ENCODE measurements around the gene PLAC8L1. TPM values are rescaled to one million over a fixed set of nuclear protein-coding genes. Genes with fewer than 3 reads are reported as not detected.

PLAC8L1 gene
- total RNA-seq, 1 donor from 2014 or later = 2.4 TPM

DNA sequence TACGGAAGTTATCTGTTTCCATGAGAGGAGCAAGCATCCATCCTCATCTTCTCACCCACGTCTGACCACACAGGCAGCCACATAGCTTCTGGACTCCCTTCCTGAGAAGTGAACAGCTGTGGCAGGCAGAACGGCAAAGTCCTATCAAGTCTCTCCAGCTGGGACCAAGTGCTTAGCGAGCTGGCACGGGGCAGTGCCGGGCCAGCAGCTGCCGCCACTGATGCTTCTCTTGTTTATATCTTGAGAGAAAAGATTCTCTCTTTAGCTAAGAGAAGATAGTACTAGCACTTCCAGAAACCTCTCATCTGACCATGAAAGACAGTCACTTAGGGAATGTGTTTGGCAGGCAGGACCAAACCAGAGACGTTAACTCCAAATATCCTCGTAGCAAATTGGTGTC lies 37.2 kb downstream of the PLAC8L1 start:
- H3K4me1 Mint-ChIP-seq (ENCODE audit: unreplicated experiment) = peaks cover 5% of the 10 kb centered on the region
- no peaks in the 10 kb centered on the region for H3K36me3 Mint-ChIP-seq
- no peaks in the 10 kb centered on the region for H3K9me3 Mint-ChIP-seq
- TF ChIP-seq CTCF (conservative IDR thresholded peaks at IDR 0.05) = no peak
- no peak overlapping the region for H3K4me3 Mint-ChIP-seq
- H3K27ac Mint-ChIP-seq = no peak overlapping the region
- DNase-seq (ENCODE audit: extremely low spot score, unreplicated experiment) = no peak
- H3K27me3 Mint-ChIP-seq = no peaks in the 10 kb centered on the region

DNA sequence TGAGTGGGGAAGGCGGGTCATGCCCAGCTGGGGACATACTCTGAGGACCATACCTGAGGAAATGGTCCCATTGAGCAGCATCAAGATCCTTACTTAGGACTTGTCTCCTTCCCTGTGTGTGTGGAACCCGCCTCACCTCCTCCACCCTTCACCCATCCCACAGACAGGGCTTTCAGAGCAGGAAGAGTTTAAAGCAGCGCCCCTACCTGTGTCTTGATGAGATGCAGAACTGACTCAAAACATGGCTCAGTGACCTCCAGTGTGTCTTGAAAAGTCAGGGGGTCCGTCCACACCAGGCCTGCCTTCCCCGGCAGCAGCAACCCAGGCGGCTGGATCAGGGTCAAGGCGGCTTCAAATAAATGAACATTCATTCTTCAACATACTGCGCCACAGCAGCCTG lies 38.4 kb downstream of the PLAC8L1 start:
- Mint-ChIP-seq H3K36me3 (peaks cover 3% of the 10 kb centered on the region), H3K4me1 (ENCODE audit: unreplicated experiment) (peaks cover 4% of the 10 kb centered on the region), H3K27me3 (no peaks in the 10 kb centered on the region), H3K4me3 (no peak overlapping the region), H3K27ac (no peak overlapping the region), H3K9me3 (no peaks in the 10 kb centered on the region)
- DNase-seq (ENCODE audit: extremely low spot score, unreplicated experiment) = no peak
- no peak for TF ChIP-seq CTCF (conservative IDR thresholded peaks at IDR 0.05)

DNA sequence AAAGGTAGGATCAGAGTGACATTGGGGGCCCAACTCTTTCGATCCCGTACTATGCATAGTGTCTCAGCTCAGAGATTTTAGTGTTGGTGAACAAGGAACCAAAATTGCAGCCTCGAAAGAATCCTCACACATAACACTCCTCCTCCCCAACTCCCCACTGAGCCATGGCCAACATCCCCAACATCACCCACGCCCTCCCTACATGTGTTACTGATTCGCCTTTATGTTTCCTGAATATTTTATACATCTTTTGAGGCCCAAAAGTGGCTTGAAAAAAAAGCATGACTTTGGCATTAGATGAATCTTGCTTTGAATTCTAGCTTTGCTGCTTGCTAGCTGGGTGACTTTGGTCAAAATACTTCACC lies 45.2 kb downstream of the PLAC8L1 start:
- peaks cover 17% of the 10 kb centered on the region for H3K36me3 Mint-ChIP-seq
- peaks cover 8% of the 10 kb centered on the region for H3K4me1 Mint-ChIP-seq (ENCODE audit: unreplicated experiment)
- no peaks in the 10 kb centered on the region for H3K27me3 Mint-ChIP-seq
- H3K9me3 Mint-ChIP-seq = no peaks in the 10 kb centered on the region
- H3K4me3 Mint-ChIP-seq = no peak overlapping the region
- DNase-seq (ENCODE audit: extremely low spot score, unreplicated experiment) = no peak
- no peak overlapping the region for H3K27ac Mint-ChIP-seq
- no peak for TF ChIP-seq CTCF (conservative IDR thresholded peaks at IDR 0.05)

- H3K27ac Mint-ChIP-seq = peak overlapping the region; percentile 9
- no peaks in the 10 kb centered on the region for H3K9me3 Mint-ChIP-seq
- DNase-seq (ENCODE audit: extremely low spot score, unreplicated experiment) = no peak
- no peak overlapping the region for H3K4me3 Mint-ChIP-seq
- H3K36me3 Mint-ChIP-seq = peaks cover 17% of the 10 kb centered on the region
- no peaks in the 10 kb centered on the region for H3K27me3 Mint-ChIP-seq
- H3K4me1 Mint-ChIP-seq (ENCODE audit: unreplicated experiment) = peaks cover 8% of the 10 kb centered on the region
- TF ChIP-seq CTCF (conservative IDR thresholded peaks at IDR 0.05) = no peak
Observed at GRCh38 chr5:146059460-146060220, 45.7 kb downstream of the PLAC8L1 start.

- TF ChIP-seq CTCF (conservative IDR thresholded peaks at IDR 0.05) = no peak
- Mint-ChIP-seq H3K4me1 (ENCODE audit: unreplicated experiment) (peaks cover 8% of the 10 kb centered on the region), H3K36me3 (peaks cover 4% of the 10 kb centered on the region), H3K9me3 (no peaks in the 10 kb centered on the region), H3K27me3 (no peaks in the 10 kb centered on the region), H3K4me3 (no peak overlapping the region), H3K27ac (no peak overlapping the region)
- no peak for DNase-seq (ENCODE audit: extremely low spot score, unreplicated experiment)
Observed at GRCh38 chr5:146055432-146055831, 49.9 kb downstream of the PLAC8L1 start.

Measured in type B pancreatic cell (in vitro differentiated cells).